ENCODE data around the gene TAF15.

GRCh38 chr17:35867574-35867973, 58.3 kb downstream of the TAF15 start:
- no peak for TF ChIP-seq CTCF (conservative IDR thresholded peaks at IDR 0.05)
- TF ChIP-seq EZH2 (IDR thresholded peaks at IDR 0.05; ENCODE audit: low read depth): no peak

All from PC-9 (cell line).